HPDE6-E6E7 (cell line): Measurements from ENCODE around the gene OR4C5.
"Not testable (repeated sequence)": the region's sequence is repeated elsewhere in the genome, so short reads cannot be mapped to it uniquely, and the experiment has no call there.

Experiments
- DNase-seq: peaks from one replicate; pipeline ENCODE4 v3.0.0; 2011; ENCODE audit warnings: missing footprints; ENCODE audit errors: extremely low spot score

The OR4C5 gene

DNA sequence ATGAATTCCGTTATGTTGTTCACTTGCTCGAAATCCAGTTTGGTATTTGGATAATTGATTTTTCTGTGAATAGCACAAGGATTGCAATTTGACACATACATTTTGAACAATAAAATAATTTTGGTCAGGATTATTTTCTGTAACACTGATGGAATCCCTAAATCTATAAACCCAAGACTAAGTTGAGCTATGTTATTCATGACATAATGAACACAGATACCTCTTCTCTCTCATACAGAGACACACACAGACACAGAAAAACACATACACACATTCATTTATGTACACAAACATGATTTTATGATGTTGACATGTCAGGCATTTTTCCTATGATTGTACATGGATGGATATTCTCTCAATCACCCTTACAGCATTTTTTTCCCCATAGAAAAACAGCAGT lies at the start of gene OR4C5:
Gene OR4C5 (minus strand): TSS at position 101 of the 400 bp plus-strand sequence. CDS start 0 bp downstream, at position 101.
- no peak for DNase-seq

DNA sequence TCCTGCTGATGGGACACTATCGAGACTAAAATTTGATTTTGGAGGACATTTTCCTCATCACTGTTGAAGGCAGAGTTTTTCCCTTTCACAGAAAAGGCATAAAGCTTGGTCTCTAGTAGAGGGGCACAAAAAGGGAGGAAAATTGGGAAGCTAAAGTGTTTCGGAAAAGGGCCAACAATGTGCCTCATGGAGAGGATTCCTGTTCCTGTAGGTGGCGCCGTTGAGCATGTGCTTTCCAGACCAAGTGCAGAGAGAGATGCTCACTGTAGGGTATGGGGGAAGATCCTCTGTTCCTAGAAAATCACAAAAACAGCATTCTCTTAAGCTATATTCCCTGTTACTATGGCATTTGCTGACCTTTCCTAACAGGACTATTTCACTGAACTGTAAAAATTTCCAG lies 18.4 kb upstream of the OR4C5 start:
- DNase-seq = no peak

DNA sequence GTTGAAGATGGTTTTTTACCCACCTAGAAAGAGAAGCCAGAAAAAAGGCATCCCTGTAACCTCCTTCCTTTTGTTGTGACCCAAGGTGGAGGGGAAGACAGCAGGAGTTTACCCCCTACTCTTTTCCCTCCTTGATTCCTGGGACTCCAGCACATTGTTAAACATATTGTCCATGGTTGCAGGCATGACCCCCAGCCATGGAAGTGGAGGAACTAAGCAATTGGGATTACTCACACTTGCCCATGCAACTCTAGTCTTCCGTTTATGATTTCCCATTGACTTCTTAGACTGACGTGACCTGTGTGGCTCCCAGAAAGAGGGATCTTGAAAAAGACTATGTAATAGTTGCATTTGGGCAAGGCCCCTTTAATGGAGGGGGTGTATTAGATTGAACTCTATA lies 17.9 kb upstream of the OR4C5 start:
- not testable (repeated sequence) for DNase-seq

DNA sequence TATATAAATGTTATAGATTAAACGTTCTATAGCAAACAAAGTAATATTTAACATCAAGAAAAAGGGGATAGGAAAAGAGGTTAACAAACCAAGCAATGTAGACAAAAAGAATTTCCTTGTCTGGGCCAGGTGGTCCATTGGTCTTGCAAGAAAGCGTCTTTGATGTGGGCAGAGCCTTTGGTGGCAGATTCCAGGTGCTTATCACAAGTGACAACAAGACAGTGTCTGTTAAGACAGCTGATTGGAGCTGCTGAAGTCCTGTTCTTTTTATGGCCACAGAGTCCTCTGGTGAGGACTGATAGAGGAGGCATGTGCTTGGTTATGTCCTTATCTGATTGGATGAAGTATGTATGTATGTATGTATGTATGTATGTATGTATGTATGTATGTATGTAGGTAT lies 5.0 kb downstream of the OR4C5 start:
- DNase-seq = not testable (repeated sequence)

DNA sequence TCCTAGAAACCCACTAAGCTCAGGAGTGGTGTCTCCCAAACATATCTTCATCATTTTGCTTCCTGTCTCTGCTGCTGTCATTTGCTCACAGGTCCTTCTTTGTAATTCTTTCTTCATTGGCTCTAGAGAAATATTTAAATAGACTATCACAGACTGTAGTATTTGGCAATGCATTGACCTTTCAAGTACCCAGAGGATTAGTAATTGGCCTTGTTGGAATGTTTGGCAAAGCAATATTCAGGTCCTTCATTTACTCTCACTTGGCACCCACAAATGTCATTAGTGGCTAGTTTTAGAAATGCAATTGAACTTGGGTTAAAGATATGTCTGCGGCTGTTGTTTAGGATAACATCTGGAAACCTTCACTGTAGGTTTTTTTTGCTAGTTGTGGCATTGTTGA lies 11.6 kb downstream of the OR4C5 start:
- DNase-seq = no peak

DNA sequence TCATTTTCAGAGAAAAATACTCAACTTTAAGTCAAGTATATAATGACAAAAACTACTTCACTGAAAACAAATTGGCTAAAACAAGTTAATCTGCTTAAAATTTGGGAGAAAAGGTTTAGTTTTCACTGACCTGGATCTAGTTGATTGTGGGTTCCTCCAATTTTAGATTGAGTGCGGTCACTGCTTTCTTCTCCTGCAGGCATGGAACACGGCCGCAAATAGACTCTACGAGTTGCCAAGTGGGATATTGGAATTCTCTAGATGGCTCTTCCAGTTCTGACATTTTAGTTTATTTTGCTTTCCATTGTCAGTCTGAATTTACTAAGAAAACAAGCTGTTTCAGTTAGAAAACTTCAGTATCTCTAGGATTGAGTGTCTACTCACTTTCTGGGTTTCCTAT lies 12.3 kb downstream of the OR4C5 start:
- no peak for DNase-seq

DNA sequence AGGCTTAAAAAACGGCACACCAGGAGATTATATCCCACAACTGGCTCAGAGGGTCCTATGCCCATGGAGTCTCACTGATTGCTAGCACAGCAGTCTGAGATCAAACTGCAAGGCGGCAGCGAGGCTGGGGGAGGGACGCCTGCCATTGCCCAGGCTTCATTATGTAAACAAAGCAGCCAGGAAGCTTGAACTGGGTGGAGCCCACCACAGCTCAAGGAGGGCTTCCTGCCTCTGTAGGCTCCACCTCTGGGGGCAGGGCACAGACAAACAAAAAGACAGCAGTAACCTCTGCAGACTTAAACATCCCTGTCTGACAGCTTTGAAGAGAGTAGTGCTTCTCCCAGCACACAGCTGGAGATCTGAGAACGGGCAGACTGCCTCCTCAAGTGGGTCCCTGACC lies 20.0 kb downstream of the OR4C5 start:
- not testable (repeated sequence) for DNase-seq

DNA sequence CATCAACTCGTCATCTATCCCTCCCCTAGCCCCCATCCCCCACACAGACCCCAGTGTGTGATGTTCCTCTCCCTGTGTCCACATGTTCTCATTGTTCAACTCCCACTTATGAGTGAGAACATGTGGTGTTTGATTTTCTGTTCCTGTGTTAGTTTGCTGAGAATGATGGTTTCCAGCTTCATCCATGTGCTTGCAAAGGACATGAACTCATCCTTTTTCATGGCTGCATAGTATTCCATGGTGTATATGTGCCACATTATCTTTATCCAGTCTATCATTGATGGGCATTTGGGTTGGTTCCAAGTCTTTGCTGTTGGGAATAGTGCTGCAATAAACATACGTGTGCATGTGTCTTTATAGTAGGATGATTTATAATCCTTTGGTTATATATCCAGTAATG lies 23.8 kb downstream of the OR4C5 start:
- not testable (repeated sequence) for DNase-seq

DNA sequence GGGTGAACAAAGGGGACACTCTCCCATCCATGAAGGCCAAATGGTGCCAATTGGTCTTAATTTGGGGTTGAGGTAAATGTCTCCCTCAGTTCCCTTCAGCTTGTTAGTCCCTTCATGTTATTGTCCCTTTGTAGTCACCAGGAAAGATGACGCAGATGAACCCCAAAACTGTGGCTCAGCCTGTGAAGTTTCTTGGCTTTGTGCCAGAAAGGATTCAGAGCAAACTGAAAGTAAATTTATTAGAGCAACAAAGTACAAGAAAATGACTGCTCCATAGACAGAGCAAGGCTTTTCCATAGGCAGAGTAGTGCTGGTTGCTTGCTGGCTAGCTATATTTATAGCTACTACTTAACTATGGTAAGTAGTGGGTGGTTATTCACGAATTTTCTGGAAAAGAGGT lies 24.8 kb downstream of the OR4C5 start:
- no peak for DNase-seq

DNA sequence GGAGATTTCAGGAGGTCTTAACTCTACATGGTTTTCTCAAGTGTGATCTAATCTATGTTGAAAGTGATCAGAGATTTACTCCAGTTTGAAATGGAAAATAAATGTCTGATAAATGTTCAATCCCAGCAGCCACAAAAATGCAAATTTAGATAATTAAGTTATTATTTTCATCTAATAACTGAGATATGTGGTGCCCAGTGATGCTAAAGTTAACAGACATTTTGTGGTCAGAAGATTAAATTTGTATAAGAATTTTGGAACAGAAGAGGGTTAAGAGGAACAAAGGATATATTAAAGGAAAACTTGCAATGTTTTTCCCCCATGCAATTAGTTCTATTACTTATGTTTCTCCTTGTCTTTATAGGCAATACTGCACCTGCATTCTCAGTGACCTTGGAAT lies 41.6 kb downstream of the OR4C5 start, which contains the start of gene OR4C3:
Gene OR4C3 (plus strand): TSS at position 301 of the 400 bp plus-strand sequence. CDS start 102 bp downstream, outside the sequence.
- DNase-seq = not testable (repeated sequence)

DNA sequence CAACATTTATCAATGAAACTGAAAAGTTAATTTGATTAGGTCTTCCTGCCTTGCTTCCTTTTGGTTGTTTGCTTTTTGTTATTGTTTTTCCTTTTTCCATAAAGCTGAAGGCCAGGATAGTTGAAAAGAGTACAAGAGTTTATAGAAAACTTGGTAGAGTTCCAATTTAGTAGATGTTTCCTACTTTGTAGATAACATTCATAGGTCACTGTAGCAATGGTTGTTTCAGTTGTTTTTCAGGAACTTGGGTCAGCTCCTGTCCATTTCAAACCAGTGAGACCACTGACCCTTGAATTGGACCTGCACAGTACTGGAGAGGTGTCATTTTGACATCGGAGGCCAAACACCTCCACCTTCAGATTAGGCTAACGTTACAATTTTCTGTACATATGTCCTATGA lies 46.5 kb downstream of the OR4C5 start:
- DNase-seq = not testable (repeated sequence)
